Natural killer cell (primary cell): ENCODE results near the gene ATXN1. TPM values are rescaled to one million over a fixed set of nuclear protein-coding genes. Genes with fewer than 3 reads are reported as not detected.

Experiments
- ATAC-seq, 3 donors: fragments of 150-1000 bp in 2 of 3; fragments of 200-7000 bp in 1 of 3; cut with Tn5 transposase; 1 replicate in 1 of 3; 2 replicates in 2 of 3; pipeline ENCODE4 v1.10.0; 2021; ENCODE audit warnings: mild to moderate bottlenecking in 2 of 3, moderate library complexity in 2 of 3
- DNase-seq, 2 donors: peaks; one replicate each; pipeline versions ENCODE4 v3.0.0 to v3.0.0-alpha.2; 2013 to 2021; ENCODE audit warnings: mixed read lengths in 1 of 2
- H3K27ac ChIP-seq: one replicate; pipeline ENCODE4 v1.5.1; 2013; ENCODE audit warnings: mild to moderate bottlenecking, low read length
- H3K27me3 ChIP-seq: one replicate; pipeline ENCODE4 v1.6.1; 2013; ENCODE audit warnings: low read length; ENCODE audit not compliant: control insufficient read depth, insufficient read depth
- H3K36me3 ChIP-seq: one replicate; pipeline ENCODE4 v1.6.1; 2013; ENCODE audit warnings: low read length; ENCODE audit not compliant: control insufficient read depth, insufficient read depth
- H3K4me1 ChIP-seq: one replicate; pipeline ENCODE4 v1.6.1; 2013; ENCODE audit warnings: low read length; ENCODE audit not compliant: control insufficient read depth, insufficient read depth
- H3K4me3 ChIP-seq: one replicate; pipeline ENCODE4 v1.5.1; 2013; ENCODE audit warnings: low read length
- H3K9me3 ChIP-seq: one replicate; pipeline ENCODE4 v1.6.1; 2013; ENCODE audit warnings: low read length; ENCODE audit not compliant: control insufficient read depth, insufficient read depth
- H3K27ac Mint-ChIP-seq, 2 donors: one replicate each; pipeline ENCODE4 v1.8.0; 2022; ENCODE audit warnings: mild to moderate bottlenecking in 2 of 2, mixed read lengths in 2 of 2, moderate library complexity in 1 of 2
- H3K27me3 Mint-ChIP-seq, 2 donors: one replicate each; pipeline ENCODE4 v1.8.0; 2022; ENCODE audit warnings: low read depth in 2 of 2, mixed read lengths in 2 of 2
- H3K36me3 Mint-ChIP-seq: one replicate; pipeline ENCODE4 v1.8.0; 2022; ENCODE audit warnings: mixed read lengths
- H3K4me1 Mint-ChIP-seq, 2 donors: one replicate each; pipeline ENCODE4 v1.8.0; 2022; ENCODE audit warnings: mixed read lengths in 2 of 2
- H3K4me3 Mint-ChIP-seq: one replicate; pipeline ENCODE4 v1.8.0; 2022; ENCODE audit warnings: mild to moderate bottlenecking, moderate library complexity, mixed read lengths
- H3K9me3 Mint-ChIP-seq, 2 donors: one replicate each; pipeline ENCODE4 v1.8.0; 2022; ENCODE audit warnings: mixed read lengths in 2 of 2
- WGBS: methylation state at CpG from one replicate; pipeline ENCODE4 v1.1.7; 2013; ENCODE audit warnings: missing lambda C conversion rate; ENCODE audit not compliant: insufficient coverage; 5-methylcytosine and 5-hydroxymethylcytosine counted together
- intact Hi-C: fragments of 100-400 bp; cut with micrococcal nuclease; formaldehyde crosslinking; loops from one replicate; pipeline ENCODE4 v1.14.2; 2022
- total RNA-seq, 4 donors: library from RNA; stranded (reverse); fragments of 120-200 nt in 1 of 4; gene quantifications; one replicate each; pipeline versions ENCODE4 v1.2.3 to v1.2.4, GENCODE V29; 2013 to 2022
- TF ChIP-seq, protein P1 (sequence below): fragments of 200-600 bp; IDR thresholded peaks from one replicate; pipeline ENCODE4 v1.8.0; 2022; ENCODE audit warnings: antibody characterized with exemption

ATXN1 gene
- total RNA-seq, 3 donors from 2014 or later (not counting 1 experiment from before 2014, with no cell fraction given): 90.4 to 120 (median 97.9) TPM

DNA sequence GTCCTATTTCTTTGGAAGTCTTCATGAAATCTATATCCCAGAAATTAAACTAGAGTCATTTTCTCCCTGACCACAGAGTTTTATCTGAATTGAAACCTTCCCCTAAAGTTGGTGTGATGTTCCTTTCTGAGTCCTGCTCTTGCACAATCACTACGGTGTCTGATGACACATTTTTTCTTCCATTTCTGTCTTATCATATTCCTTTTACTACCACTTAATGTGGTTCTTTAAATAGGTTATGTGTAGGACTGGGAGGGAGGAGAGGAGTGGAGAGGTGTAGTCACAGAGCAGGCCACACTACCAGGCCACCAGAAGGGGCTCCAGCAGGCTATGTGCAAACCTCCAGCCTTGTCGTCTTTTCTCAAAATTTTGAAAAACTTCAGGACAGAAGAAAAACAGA, 39.7 kb upstream of the ATXN1 start:
- Mint-ChIP-seq H3K9me3 (no peaks in the 10 kb centered on the region), H3K27ac (no peak overlapping the region), H3K27me3 (peaks cover 0 to 8% of the 10 kb centered on the region in 2 donors), H3K4me3 (no peak overlapping the region), H3K36me3 (no peaks in the 10 kb centered on the region), H3K4me1 (no peaks in the 10 kb centered on the region)
- no peaks in the 10 kb centered on the region for H3K36me3 ChIP-seq
- H3K27ac ChIP-seq: no peak overlapping the region
- TF ChIP-seq, protein P1, sequence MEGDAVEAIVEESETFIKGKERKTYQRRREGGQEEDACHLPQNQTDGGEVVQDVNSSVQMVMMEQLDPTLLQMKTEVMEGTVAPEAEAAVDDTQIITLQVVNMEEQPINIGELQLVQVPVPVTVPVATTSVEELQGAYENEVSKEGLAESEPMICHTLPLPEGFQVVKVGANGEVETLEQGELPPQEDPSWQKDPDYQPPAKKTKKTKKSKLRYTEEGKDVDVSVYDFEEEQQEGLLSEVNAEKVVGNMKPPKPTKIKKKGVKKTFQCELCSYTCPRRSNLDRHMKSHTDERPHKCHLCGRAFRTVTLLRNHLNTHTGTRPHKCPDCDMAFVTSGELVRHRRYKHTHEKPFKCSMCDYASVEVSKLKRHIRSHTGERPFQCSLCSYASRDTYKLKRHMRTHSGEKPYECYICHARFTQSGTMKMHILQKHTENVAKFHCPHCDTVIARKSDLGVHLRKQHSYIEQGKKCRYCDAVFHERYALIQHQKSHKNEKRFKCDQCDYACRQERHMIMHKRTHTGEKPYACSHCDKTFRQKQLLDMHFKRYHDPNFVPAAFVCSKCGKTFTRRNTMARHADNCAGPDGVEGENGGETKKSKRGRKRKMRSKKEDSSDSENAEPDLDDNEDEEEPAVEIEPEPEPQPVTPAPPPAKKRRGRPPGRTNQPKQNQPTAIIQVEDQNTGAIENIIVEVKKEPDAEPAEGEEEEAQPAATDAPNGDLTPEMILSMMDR: no peak
- H3K27me3 ChIP-seq: no peaks in the 10 kb centered on the region
- 55% methylated on average over 1 of the region's 2 CpGs for WGBS
- no peaks in the 10 kb centered on the region for H3K9me3 ChIP-seq
- no peak overlapping the region for H3K4me3 ChIP-seq
- DNase-seq (no peak), ATAC-seq (no peak)
- no peaks in the 10 kb centered on the region for H3K4me1 ChIP-seq
- intact Hi-C loops: no loop called here

DNA sequence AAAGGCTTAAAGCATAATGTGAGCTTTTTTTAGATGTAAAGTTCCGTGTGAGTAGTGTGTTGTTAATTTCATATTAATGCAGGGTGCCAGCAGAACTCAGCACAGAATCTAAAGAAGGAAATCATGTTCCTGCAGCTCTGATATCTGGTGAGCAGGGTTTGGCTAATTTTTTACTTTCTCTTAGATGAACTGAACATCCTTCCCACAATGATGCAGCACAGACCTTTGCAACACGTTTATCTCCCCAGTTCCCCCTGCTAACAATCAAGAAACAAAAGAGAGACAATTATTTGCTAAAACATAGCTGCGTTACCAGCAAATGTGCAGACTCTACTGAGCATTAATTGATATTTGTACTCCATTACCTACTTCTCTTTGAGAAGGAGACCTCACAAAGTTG, 39.1 kb upstream of the ATXN1 start:
- no peak for ATAC-seq
- 29% methylated on average over 3 of the region's 3 CpGs for WGBS
- no peak overlapping the region for H3K4me3 ChIP-seq
- no peak overlapping the region for H3K27ac ChIP-seq
- no peaks in the 10 kb centered on the region for H3K36me3 ChIP-seq
- Mint-ChIP-seq H3K27me3 (peaks cover 0 to 8% of the 10 kb centered on the region in 2 donors), H3K36me3 (no peaks in the 10 kb centered on the region), H3K27ac (no peak overlapping the region), H3K9me3 (no peaks in the 10 kb centered on the region), H3K4me1 (no peaks in the 10 kb centered on the region), H3K4me3 (no peak overlapping the region)
- no peaks in the 10 kb centered on the region for H3K4me1 ChIP-seq
- no peaks in the 10 kb centered on the region for H3K27me3 ChIP-seq
- no peaks in the 10 kb centered on the region for H3K9me3 ChIP-seq
- no peak for DNase-seq
- TF ChIP-seq, protein P1: no peak
- intact Hi-C loops: no loop called here

DNA sequence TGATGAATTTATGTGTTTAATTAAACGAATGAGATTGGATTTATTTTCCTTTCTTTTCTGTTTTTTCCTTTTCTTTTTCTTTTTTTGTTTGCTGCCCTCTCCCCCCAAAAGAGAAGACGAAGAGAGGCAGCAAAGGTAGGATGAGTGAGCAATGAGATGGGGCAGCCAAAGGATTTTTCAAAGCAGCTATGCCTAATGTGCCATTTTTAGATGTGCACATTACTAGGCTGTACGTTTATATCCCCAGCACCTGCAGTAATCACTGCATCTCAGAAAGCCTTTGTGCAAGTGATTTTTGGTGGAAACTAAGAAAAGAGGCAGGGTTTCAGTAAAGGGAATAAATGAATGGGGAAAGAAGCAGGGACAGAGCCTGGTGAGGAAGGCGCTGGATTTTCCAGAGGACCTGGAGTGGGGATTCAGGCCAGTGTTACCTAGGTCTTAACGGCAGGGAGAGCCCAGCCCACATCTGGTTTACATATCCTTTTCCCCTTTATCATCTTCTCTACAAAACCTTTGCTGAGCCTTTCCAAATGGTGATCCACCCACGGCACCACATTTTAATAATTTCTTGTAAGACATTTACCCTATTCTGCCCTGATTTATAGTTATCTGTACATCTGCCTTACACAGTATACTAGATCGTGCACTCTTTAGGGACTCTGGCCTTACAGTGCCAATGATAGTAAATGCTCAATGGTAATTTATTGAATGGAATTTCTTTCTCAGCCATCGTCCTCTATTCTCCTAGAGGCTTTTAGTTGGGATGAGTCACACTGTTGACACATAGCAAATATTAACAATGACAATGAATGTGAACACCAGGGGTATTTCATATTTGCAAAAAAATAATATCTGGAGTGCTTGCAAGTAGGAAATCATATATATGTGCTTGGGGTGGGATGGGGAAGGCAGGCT, 38.3 kb upstream of the ATXN1 start:
- Histone ChIP-seq H3K36me3 (no peaks in the 10 kb centered on the region), H3K4me1 (no peaks in the 10 kb centered on the region), H3K27me3 (no peaks in the 10 kb centered on the region), H3K4me3 (no peak overlapping the region), H3K27ac (no peak overlapping the region), H3K9me3 (no peaks in the 10 kb centered on the region)
- no peak overlapping the region for H3K4me3 Mint-ChIP-seq
- peaks cover 0 to 6% of the 10 kb centered on the region in 2 donors for H3K27me3 Mint-ChIP-seq
- no peaks in the 10 kb centered on the region for H3K36me3 Mint-ChIP-seq
- H3K9me3 Mint-ChIP-seq: no peaks in the 10 kb centered on the region
- DNase-seq (no peak), ATAC-seq (no peak)
- WGBS: 92% methylated on average over 6 of the region's 8 CpGs
- H3K27ac Mint-ChIP-seq: no peak overlapping the region
- intact Hi-C loops: no loop called here
- TF ChIP-seq, protein P1: no peak
- H3K4me1 Mint-ChIP-seq: no peaks in the 10 kb centered on the region
